ENCODE data around the gene ALDH7A1.

ALDH7A1 gene

DNA sequence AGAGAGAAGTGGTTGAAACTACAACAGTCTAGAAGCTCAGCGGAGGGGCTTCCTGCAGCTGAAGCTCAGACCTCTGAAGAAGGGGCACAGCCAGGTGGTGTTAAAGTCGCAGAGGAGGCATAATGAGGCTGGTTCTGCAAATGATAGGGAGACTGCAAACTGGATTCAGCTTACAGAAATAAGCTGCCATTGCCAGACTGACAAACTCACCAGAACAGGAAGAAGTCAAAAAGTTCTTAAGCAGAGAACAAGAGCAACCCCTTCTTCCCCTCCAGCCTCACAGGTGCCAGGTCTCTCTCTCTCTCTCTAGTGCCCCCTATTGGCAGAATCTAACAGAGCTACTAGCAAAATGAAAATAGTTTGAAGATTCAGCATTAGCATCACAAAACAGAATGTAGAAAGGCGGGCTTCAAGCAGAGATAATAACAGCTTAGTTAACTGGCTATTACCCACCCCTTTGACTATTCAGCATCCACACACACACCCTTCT is 95.1 kb downstream of the ALDH7A1 start:
- no peaks in the 10 kb centered on the region for H3K36me3 ChIP-seq (ENCODE audit: insufficient read depth, low read length)
- H3K4me1 ChIP-seq (ENCODE audit: control insufficient read depth, insufficient read depth, low read length): peaks cover 11% of the 10 kb centered on the region
- no peak overlapping the region for H3K4me2 ChIP-seq (ENCODE audit: low read length)
- no peak overlapping the region for H3K4me3 ChIP-seq (ENCODE audit: low read length)
- no peak overlapping the region for H3K9ac ChIP-seq (ENCODE audit: low read depth, low read length)
- H3K27me3 ChIP-seq (ENCODE audit: control insufficient read depth, insufficient read depth, low read length): no peaks in the 10 kb centered on the region
- H3K9me3 ChIP-seq (replicated peaks; ENCODE audit: low read length): no peaks in the 10 kb centered on the region

DNA sequence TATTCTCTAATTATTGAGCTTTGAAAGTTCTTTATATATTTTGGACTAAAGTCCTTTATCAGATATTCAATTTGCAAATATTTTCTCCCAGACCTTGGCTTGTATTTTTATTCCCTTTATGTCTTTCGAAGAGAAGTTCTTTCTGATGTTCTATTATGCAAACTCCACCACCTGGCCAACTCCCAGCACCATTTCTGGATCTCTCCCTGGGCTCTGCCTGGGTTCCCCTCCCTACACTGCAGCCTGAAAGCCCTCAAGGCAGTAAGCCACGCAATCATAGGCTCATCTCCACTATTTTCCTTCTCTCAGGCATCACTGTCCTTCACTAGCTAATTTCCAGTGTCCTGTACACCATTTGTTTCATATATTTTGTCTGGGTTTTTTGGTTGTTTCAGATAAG is 95.7 kb downstream of the ALDH7A1 start:
- Histone ChIP-seq H3K4me3 (ENCODE audit: low read length) (no peak overlapping the region), H3K9ac (ENCODE audit: low read depth, low read length) (no peak overlapping the region), H3K9me3 (replicated peaks; ENCODE audit: low read length) (no peaks in the 10 kb centered on the region), H3K27me3 (ENCODE audit: control insufficient read depth, insufficient read depth, low read length) (no peaks in the 10 kb centered on the region), H3K36me3 (ENCODE audit: insufficient read depth, low read length) (peaks cover 4% of the 10 kb centered on the region), H3K4me1 (ENCODE audit: control insufficient read depth, insufficient read depth, low read length) (peaks cover 11% of the 10 kb centered on the region), H3K4me2 (ENCODE audit: low read length) (no peak overlapping the region)

DNA sequence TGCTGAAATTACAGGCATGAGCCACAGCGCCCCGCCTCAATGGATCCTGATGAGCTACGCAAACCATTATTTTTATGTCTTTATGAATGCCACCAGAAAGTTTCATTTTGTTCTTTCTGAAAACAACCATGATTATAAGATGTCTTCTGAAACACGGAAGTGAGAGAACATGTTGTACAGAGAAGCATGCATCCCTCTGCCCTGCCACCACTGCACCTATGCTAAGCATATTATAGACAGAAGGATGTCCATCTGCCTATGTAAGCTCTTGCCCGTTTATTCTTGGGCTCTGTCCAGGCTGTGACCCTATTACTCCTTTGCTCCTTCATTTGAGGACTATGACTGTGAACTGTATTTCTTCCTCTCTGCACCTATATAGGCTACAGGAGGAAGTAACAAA is 97.5 kb downstream of the ALDH7A1 start:
- H3K27me3 ChIP-seq (ENCODE audit: control insufficient read depth, insufficient read depth, low read length): no peaks in the 10 kb centered on the region

DNA sequence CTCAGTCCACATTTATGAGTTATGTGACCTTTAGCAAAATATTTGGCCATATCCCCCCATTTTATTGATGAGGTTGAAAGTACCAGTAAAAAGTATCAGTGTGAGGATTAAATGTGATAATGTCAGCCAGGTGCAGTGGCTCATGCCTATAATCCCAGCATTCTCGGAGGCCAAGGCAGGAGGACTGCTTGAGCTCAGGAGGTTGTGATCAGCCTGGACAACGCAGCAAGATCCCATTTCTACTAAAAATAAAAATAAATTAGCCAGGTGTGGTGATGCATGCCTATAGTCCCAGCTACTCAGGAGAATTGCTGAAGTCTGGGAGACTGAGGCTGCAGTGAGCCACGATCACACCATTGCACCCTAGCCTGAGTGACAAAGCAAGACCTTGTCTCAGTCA is 100.6 kb downstream of the ALDH7A1 start:
- H3K36me3 ChIP-seq (ENCODE audit: insufficient read depth, low read length): peaks cover 43% of the 10 kb centered on the region
- H3K4me2 ChIP-seq (ENCODE audit: low read length): no peak overlapping the region
- no peak overlapping the region for H3K9ac ChIP-seq (ENCODE audit: low read depth, low read length)
- no peaks in the 10 kb centered on the region for H3K9me3 ChIP-seq (replicated peaks; ENCODE audit: low read length)
- H3K27me3 ChIP-seq (ENCODE audit: control insufficient read depth, insufficient read depth, low read length): no peaks in the 10 kb centered on the region
- H3K4me1 ChIP-seq (ENCODE audit: control insufficient read depth, insufficient read depth, low read length): no peaks in the 10 kb centered on the region
- H3K4me3 ChIP-seq (ENCODE audit: low read length): no peak overlapping the region

More for the DNA sequence above, 97.5 kb downstream of the ALDH7A1 start:
- H3K36me3 ChIP-seq (ENCODE audit: insufficient read depth, low read length): peaks cover 18% of the 10 kb centered on the region
- no peak overlapping the region for H3K9ac ChIP-seq (ENCODE audit: low read depth, low read length)
- no peaks in the 10 kb centered on the region for H3K4me1 ChIP-seq (ENCODE audit: control insufficient read depth, insufficient read depth, low read length)
- no peaks in the 10 kb centered on the region for H3K9me3 ChIP-seq (replicated peaks; ENCODE audit: low read length)
- no peak overlapping the region for H3K4me2 ChIP-seq (ENCODE audit: low read length)
- H3K4me3 ChIP-seq (ENCODE audit: low read length): no peak overlapping the region

DNA sequence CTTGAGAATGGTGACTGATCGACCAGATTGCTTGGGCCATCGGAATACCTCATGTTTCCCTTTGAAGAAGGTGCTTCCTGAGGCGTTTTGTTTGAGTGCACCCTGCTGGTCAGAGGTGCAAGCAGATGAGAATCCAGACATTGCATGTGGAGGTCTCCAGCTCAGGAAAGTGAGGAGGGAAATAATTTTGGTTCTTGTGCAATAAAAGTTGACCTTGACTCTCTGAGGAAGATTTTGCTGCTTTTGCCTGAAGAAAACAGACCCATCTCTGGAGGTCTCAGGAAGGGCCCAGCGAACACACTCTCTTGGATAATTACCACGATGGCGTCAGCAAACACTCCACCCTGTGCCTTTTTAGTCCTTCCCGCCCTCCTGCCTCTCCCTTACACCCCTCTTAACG is 102.1 kb downstream of the ALDH7A1 start:
- no peak overlapping the region for H3K4me2 ChIP-seq (ENCODE audit: low read length)
- H3K9ac ChIP-seq (ENCODE audit: low read depth, low read length): no peak overlapping the region
- H3K4me1 ChIP-seq (ENCODE audit: control insufficient read depth, insufficient read depth, low read length): no peaks in the 10 kb centered on the region
- no peak overlapping the region for H3K4me3 ChIP-seq (ENCODE audit: low read length)
- H3K9me3 ChIP-seq (replicated peaks; ENCODE audit: low read length): no peaks in the 10 kb centered on the region
- H3K36me3 ChIP-seq (ENCODE audit: insufficient read depth, low read length): peaks cover 57% of the 10 kb centered on the region
- no peaks in the 10 kb centered on the region for H3K27me3 ChIP-seq (ENCODE audit: control insufficient read depth, insufficient read depth, low read length)

DNA sequence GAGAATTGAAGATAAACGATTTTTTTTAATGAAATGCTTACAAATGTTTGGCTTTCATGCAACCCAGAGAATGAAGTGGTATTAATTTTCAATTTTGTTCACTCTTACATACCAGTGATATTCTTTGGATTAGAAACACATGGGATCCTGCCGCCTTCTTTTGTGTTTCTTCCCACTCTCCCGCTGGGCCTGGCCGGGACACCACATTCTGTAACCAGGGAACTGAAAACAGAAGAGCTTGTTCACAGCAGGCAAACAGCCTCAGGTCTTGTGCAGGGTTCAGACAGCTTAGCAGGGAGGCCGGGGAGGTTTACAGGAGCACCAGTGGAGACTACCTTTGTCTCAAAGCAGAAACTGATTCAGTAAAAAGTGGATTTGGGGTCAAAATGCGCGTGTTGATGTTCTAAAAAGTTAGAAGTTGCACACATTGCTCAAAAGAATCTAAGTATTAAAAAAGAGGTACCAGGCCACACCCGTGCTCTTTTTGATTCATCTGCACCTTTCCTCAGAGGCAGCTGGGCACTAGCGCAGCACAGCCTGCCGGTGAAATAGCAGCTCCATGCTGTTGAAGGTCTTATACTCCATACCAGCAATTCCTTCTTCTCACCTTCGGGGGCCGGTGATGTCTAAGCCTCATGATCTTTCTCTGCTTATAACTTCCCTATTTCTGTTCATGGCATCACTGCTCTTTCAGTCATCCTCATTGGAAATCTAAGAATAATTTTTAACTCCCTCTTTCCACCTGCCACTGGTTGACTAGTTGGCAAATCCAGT is 104.7 kb downstream of the ALDH7A1 start:
- Histone ChIP-seq H3K4me3 (ENCODE audit: low read length) (no peak overlapping the region), H3K4me2 (ENCODE audit: low read length) (no peak overlapping the region), H3K9me3 (replicated peaks; ENCODE audit: low read length) (no peaks in the 10 kb centered on the region), H3K4me1 (ENCODE audit: control insufficient read depth, insufficient read depth, low read length) (no peaks in the 10 kb centered on the region), H3K36me3 (ENCODE audit: insufficient read depth, low read length) (peaks cover 83% of the 10 kb centered on the region), H3K9ac (ENCODE audit: low read depth, low read length) (no peak overlapping the region), H3K27me3 (ENCODE audit: control insufficient read depth, insufficient read depth, low read length) (no peaks in the 10 kb centered on the region)

DNA sequence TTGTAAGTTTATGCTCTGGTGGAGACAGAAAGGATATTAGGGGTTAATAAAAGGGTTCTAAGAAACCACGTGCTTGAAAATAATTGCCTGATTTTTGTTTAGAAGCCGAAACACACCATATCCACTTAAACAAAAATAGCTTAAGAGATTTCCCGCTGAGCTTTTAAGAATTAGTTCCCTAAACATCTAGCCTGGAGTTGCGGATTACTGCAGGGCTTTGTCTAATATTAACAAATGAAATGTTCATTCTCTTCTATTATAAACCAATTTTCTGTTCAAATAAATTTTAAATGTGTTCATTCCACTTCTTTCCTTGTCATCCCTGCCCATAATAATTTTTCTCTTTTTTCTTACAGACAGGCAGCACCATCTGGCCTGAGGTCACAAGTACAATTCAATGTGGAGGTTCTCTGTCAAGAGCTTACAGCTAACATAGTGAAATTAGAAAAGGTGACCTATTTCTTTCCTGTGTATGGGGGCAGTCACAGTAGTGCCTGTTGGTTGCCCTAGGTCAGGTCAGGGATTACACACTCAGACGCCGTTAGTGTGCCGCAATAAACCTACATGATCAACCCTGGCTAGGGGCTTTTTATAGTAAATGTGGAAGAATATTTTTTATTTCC is 106.5 kb downstream of the ALDH7A1 start:
- Histone ChIP-seq H3K27me3 (ENCODE audit: control insufficient read depth, insufficient read depth, low read length) (no peaks in the 10 kb centered on the region), H3K36me3 (ENCODE audit: insufficient read depth, low read length) (peaks cover 91% of the 10 kb centered on the region)

DNA sequence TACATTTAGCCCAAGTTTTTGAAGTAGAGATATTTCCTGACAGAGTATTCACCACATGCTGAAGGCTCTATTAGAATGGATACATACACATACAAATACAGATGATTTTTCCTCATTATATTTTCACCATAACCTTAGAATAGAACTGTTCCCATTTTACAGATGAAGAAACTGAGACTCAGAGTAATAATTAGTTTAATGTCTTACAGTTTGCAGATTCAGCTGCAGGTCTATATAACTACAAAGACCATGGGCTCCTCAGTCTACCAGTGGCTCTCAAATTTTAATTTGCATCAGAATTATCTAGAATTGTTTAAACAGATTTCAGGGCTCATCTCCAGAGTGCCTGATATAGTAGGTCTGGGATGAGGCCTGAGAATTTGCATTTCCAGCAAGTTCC is 107.4 kb downstream of the ALDH7A1 start:
- Histone ChIP-seq H3K9ac (ENCODE audit: low read depth, low read length) (no peak overlapping the region), H3K9me3 (replicated peaks; ENCODE audit: low read length) (no peaks in the 10 kb centered on the region), H3K36me3 (ENCODE audit: insufficient read depth, low read length) (peaks cover 85% of the 10 kb centered on the region), H3K4me2 (ENCODE audit: low read length) (no peak overlapping the region), H3K27me3 (ENCODE audit: control insufficient read depth, insufficient read depth, low read length) (no peaks in the 10 kb centered on the region), H3K4me3 (ENCODE audit: low read length) (no peak overlapping the region), H3K4me1 (ENCODE audit: control insufficient read depth, insufficient read depth, low read length) (no peaks in the 10 kb centered on the region)

More for the DNA sequence above, 106.5 kb downstream of the ALDH7A1 start:
- Histone ChIP-seq H3K4me3 (ENCODE audit: low read length) (no peak overlapping the region), H3K9ac (ENCODE audit: low read depth, low read length) (no peak overlapping the region), H3K4me1 (ENCODE audit: control insufficient read depth, insufficient read depth, low read length) (no peaks in the 10 kb centered on the region), H3K9me3 (replicated peaks; ENCODE audit: low read length) (no peaks in the 10 kb centered on the region), H3K4me2 (ENCODE audit: low read length) (no peak overlapping the region)

DNA sequence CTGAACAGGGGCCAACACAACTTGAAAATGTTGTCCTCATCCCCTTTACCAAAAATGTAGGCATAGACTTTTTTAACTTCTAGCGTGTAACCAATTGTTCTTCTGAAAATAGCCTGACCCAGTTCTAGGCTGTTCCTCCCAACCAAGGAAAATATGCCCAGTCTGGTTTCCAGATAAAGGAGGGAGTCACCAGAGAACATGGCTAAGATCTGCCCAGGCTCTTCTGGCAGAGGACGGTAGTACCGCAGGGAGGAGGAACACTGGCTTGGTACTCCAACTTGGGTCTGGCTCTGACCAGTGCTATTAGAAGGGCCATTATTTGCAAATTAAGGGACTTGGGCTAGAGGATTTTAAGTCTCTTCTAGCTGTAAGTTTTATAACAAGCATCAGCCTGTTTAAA is 108.7 kb downstream of the ALDH7A1 start:
- peaks cover 88% of the 10 kb centered on the region for H3K36me3 ChIP-seq (ENCODE audit: insufficient read depth, low read length)
- H3K9me3 ChIP-seq (replicated peaks; ENCODE audit: low read length): no peaks in the 10 kb centered on the region
- H3K4me2 ChIP-seq (ENCODE audit: low read length): no peak overlapping the region
- no peak overlapping the region for H3K4me3 ChIP-seq (ENCODE audit: low read length)
- H3K4me1 ChIP-seq (ENCODE audit: control insufficient read depth, insufficient read depth, low read length): no peaks in the 10 kb centered on the region
- no peaks in the 10 kb centered on the region for H3K27me3 ChIP-seq (ENCODE audit: control insufficient read depth, insufficient read depth, low read length)
- H3K9ac ChIP-seq (ENCODE audit: low read depth, low read length): no peak overlapping the region

DNA sequence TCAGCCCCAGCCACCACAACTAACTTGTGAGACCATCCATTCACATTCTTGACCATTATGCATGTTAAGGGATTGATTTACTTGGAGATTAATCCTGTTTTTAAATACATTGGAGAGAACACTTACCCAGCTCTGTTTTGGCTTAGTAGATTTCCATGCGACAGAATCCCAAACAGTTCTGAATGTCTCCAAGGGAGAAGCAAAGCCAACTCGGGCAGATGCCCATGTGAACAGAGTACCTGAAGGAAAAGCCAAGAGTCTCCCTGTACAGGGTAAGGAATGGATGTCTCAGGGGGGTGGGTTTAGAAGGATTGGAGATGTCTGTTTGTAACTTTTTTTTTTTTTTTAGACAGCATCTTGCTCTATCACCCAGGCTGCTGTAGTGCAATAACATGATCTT is 110.8 kb downstream of the ALDH7A1 start:
- no peak overlapping the region for H3K4me2 ChIP-seq (ENCODE audit: low read length)
- H3K27me3 ChIP-seq (ENCODE audit: control insufficient read depth, insufficient read depth, low read length): no peaks in the 10 kb centered on the region
- H3K4me3 ChIP-seq (ENCODE audit: low read length): no peak overlapping the region
- peaks cover 88% of the 10 kb centered on the region for H3K36me3 ChIP-seq (ENCODE audit: insufficient read depth, low read length)
- H3K9me3 ChIP-seq (replicated peaks; ENCODE audit: low read length): no peaks in the 10 kb centered on the region
- no peaks in the 10 kb centered on the region for H3K4me1 ChIP-seq (ENCODE audit: control insufficient read depth, insufficient read depth, low read length)
- no peak overlapping the region for H3K9ac ChIP-seq (ENCODE audit: low read depth, low read length)

DNA sequence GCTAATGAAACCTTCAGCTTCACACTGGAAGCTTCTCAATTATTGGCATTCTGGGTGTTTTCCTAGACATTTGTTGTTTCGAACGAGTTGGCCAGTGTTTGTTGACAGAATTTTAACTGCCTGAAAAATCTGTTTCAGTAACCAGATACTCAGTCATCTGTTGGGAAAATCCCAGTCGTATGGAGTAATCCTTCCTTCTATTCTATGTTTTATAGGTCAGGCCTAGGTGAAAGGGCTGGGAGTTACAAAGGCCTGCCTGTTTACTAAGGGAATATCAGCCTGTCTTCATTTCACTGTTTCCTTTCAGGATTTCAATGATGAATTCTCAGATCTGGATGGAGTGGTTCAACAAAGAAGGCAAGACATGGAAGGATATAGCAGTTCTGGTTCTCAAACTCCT is 111.9 kb downstream of the ALDH7A1 start:
- Histone ChIP-seq H3K4me3 (ENCODE audit: low read length) (no peak overlapping the region), H3K4me2 (ENCODE audit: low read length) (no peak overlapping the region), H3K36me3 (ENCODE audit: insufficient read depth, low read length) (peaks cover 82% of the 10 kb centered on the region), H3K9me3 (replicated peaks; ENCODE audit: low read length) (no peaks in the 10 kb centered on the region), H3K9ac (ENCODE audit: low read depth, low read length) (no peak overlapping the region), H3K4me1 (ENCODE audit: control insufficient read depth, insufficient read depth, low read length) (no peaks in the 10 kb centered on the region), H3K27me3 (ENCODE audit: control insufficient read depth, insufficient read depth, low read length) (no peaks in the 10 kb centered on the region)

DNA sequence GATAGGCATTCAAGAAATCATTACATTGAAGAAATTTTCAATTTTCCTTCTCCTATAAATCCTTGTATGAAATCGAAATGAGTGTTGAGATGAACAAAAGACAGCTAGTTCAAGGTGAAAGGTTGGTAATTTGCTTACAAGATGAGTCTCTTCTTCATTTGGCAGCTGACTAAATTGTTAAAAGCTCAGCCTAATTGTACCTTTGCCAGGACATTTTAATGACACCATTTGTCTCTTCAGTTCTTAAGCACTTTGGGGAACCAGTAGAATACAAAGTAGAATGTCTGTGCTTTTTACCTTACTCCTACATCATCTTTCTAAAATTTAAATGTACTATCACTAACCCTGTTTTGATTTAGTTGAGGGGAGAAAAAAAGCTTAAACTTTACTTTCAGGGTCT is 112.4 kb downstream of the ALDH7A1 start:
- Histone ChIP-seq H3K9me3 (replicated peaks; ENCODE audit: low read length) (no peaks in the 10 kb centered on the region), H3K4me2 (ENCODE audit: low read length) (no peak overlapping the region), H3K36me3 (ENCODE audit: insufficient read depth, low read length) (peaks cover 82% of the 10 kb centered on the region), H3K27me3 (ENCODE audit: control insufficient read depth, insufficient read depth, low read length) (no peaks in the 10 kb centered on the region), H3K4me1 (ENCODE audit: control insufficient read depth, insufficient read depth, low read length) (no peaks in the 10 kb centered on the region), H3K9ac (ENCODE audit: low read depth, low read length) (no peak overlapping the region), H3K4me3 (ENCODE audit: low read length) (no peak overlapping the region)
